GM21381 (cell line): Measurements from ENCODE around the gene PM20D1.
A peak's percentile ranks its signal among the peaks of the same experiment; 100 is the strongest.
"Not testable (repeated sequence)": the region's sequence is repeated elsewhere in the genome, so short reads cannot be mapped to it uniquely, and the experiment has no call there.

Source experiments
- ATAC-seq: cut with Tn5 transposase; IDR thresholded peaks from one replicate; pipeline ENCODE4 v1.9.1; 2021; ENCODE audit warnings: mild to moderate bottlenecking, moderate library complexity; ENCODE audit not compliant: unreplicated experiment

Gene PM20D1

GRCh38 chr1:205843036-205843859 lies 6.7 kb downstream of the PM20D1 start:
- ATAC-seq, result no peak

- ATAC-seq, result no peak
These were observed 7.7 kb downstream of the PM20D1 start for GRCh38 chr1:205842229-205842628.

- no peak for ATAC-seq
These were observed 9.6 kb downstream of the PM20D1 start for GRCh38 chr1:205840146-205840923.

GRCh38 chr1:205837382-205837970 lies 12.5 kb downstream of the PM20D1 start:
- ATAC-seq, result no peak

- ATAC-seq, result no peak
These were observed 15.2 kb downstream of the PM20D1 start for GRCh38 chr1:205834751-205835150.

GRCh38 chr1:205832326-205832751 lies 17.6 kb downstream of the PM20D1 start:
- ATAC-seq, result no peak

GRCh38 chr1:205827623-205828022 lies 22.3 kb downstream of the PM20D1 start:
- no peak for ATAC-seq

- no peak for ATAC-seq
These were observed 22.9 kb downstream of the PM20D1 start for GRCh38 chr1:205826995-205827394.

- ATAC-seq, result peak; percentile 49
These were observed 23.7 kb downstream of the PM20D1 start for GRCh38 chr1:205826016-205826806.

GRCh38 chr1:205824180-205824579 lies 25.8 kb downstream of the PM20D1 start:
- ATAC-seq, result no peak

- not testable (repeated sequence) for ATAC-seq
These were observed 26.7 kb downstream of the PM20D1 start for GRCh38 chr1:205823260-205823659.

- no peak for ATAC-seq
These were observed 27.5 kb downstream of the PM20D1 start for GRCh38 chr1:205822397-205822796.

GRCh38 chr1:205817988-205818387 lies 31.9 kb downstream of the PM20D1 start:
- ATAC-seq, result no peak

GRCh38 chr1:205817364-205817763 lies 32.6 kb downstream of the PM20D1 start:
- ATAC-seq, result no peak

- no peak for ATAC-seq
These were observed 36.2 kb downstream of the PM20D1 start for GRCh38 chr1:205813755-205814058.

GRCh38 chr1:205812878-205813754 lies 36.8 kb downstream of the PM20D1 start, which contains the start of gene SLC41A1:
Gene SLC41A1, minus strand, starts transcription at chr1:205813198. Its CDS starts 2,757 bp downstream, at chr1:205810441.
- peak; percentile 82 for ATAC-seq

GRCh38 chr1:205812271-205812877 lies 37.6 kb downstream of the PM20D1 start:
- ATAC-seq, result no peak

- no peak for ATAC-seq
These were observed 38.3 kb downstream of the PM20D1 start for GRCh38 chr1:205811660-205812059.

- ATAC-seq, result no peak
These were observed 39.3 kb downstream of the PM20D1 start for GRCh38 chr1:205810448-205811157.
